Transverse colon (tissue), 4 donors: ENCODE measurements around the gene PET100.

Experiments
- CTCF ChIP-seq, 5 experiments: fragments of 200-600 bp in 3 of 5; fragments of 450-650 bp in 2 of 5; sonication (generic) in 3 of 5; IDR thresholded peaks; 1 replicate in 2 of 5; 2 replicates in 3 of 5; pipeline ENCODE4 v1.5.1; 2016 to 2017; ENCODE audit warnings: antibody characterized with exemption in 5 of 5, inconsistent platforms in 3 of 5, mild to moderate bottlenecking in 2 of 5, moderate library complexity in 1 of 5
- POLR2A ChIP-seq: fragments of 450-650 bp; IDR thresholded peaks from one replicate; pipeline ENCODE4 v1.6.1; 2016; ENCODE audit warnings: antibody characterized with exemption, mild to moderate bottlenecking, moderate library complexity
- POLR2AphosphoS5 ChIP-seq, 3 donors: sonication (generic); formaldehyde crosslinking; IDR thresholded peaks; one replicate each; pipeline ENCODE4 v1.6.1; 2016; ENCODE audit warnings: antibody characterized with exemption in 3 of 3

GRCh38 chr19:7661744-7662538 lies 32.3 kb downstream of the PET100 start:
- no peak for TF ChIP-seq CTCF (IDR thresholded peaks at IDR 0.05)
- TF ChIP-seq POLR2A = no peak
- TF ChIP-seq POLR2AphosphoS5 (IDR thresholded peaks at IDR 0.05) = no peak
